Cerebellar nuclear complex (tissue), 1 donor: ENCODE measurements around the gene ERF.
A peak's percentile ranks its signal among the peaks of the same experiment; 100 is the strongest.

Experiments
- DNase-seq, 2 experiments: peaks; one replicate each; lab custom pipeline; 2025; lab: John Stamatoyannopoulos, UW

ERF gene

GRCh38 chr19:42241279-42241678 is 13.6 kb downstream of the ERF start:
- no peak for DNase-seq

GRCh38 chr19:42239544-42240220 is 15.2 kb downstream of the ERF start:
- DNase-seq, result no peak

GRCh38 chr19:42235181-42235580 is 19.7 kb downstream of the ERF start:
- DNase-seq, result no peak

GRCh38 chr19:42234364-42234763 is 20.6 kb downstream of the ERF start:
- no peak for DNase-seq

- DNase-seq, result no peak
Measured at GRCh38 chr19:42233678-42234292, 21.1 kb downstream of the ERF start.

GRCh38 chr19:42233106-42233505 is 21.8 kb downstream of the ERF start:
- no peak for DNase-seq

- DNase-seq, result no peak
Measured at GRCh38 chr19:42232435-42232834, 22.5 kb downstream of the ERF start.

- no peak for DNase-seq
Measured at GRCh38 chr19:42230571-42230970, 24.4 kb downstream of the ERF start.

GRCh38 chr19:42229855-42230351 is 25.0 kb downstream of the ERF start:
- no peak for DNase-seq

- no peak for DNase-seq
Measured at GRCh38 chr19:42229301-42229854, 25.6 kb downstream of the ERF start.

GRCh38 chr19:42228641-42229040 is 26.3 kb downstream of the ERF start:
- no peak for DNase-seq

GRCh38 chr19:42226886-42227285 is 28.0 kb downstream of the ERF start:
- no peak for DNase-seq

GRCh38 chr19:42225718-42226292 is 29.1 kb downstream of the ERF start:
- no peak for DNase-seq

GRCh38 chr19:42224940-42225717 is 29.8 kb downstream of the ERF start:
- DNase-seq, result no peak

- no peak for DNase-seq
Measured at GRCh38 chr19:42220751-42221097, 34.2 kb downstream of the ERF start.

GRCh38 chr19:42219812-42220750 is 34.8 kb downstream of the ERF start, which contains the start of gene ZNF526:
Gene ZNF526 (plus strand): TSS chr19:42220312. CDS start chr19:42224404, 4,092 bp downstream.
- DNase-seq, result peak; percentile 87 to 97

- DNase-seq, result peak; percentile 78 to 93
Measured at GRCh38 chr19:42217520-42218437, 37.1 kb downstream of the ERF start, which contains the start of gene DEDD2. Gene DEDD2 (minus strand): TSS chr19:42217677. CDS start chr19:42217007, 670 bp downstream.

GRCh38 chr19:42216653-42217519 is 38.0 kb downstream of the ERF start:
- no peak for DNase-seq
